GM21717 (cell line): Measurements from ENCODE around the gene GNB1L.
"Not testable (repeated sequence)": the region's sequence is repeated elsewhere in the genome, so short reads cannot be mapped to it uniquely, and the experiment has no call there.

ENCODE experiments used
- ATAC-seq: cut with Tn5 transposase; IDR thresholded peaks from one replicate; pipeline ENCODE4 v1.9.1; 2021; ENCODE audit warnings: mild to moderate bottlenecking, moderate library complexity; ENCODE audit not compliant: unreplicated experiment

The GNB1L gene

GRCh38 chr22:19799322-19800190 is 55.1 kb downstream of the GNB1L start:
- ATAC-seq, result no peak

- ATAC-seq, result no peak
These were observed 55.8 kb downstream of the GNB1L start for GRCh38 chr22:19798891-19799293.

GRCh38 chr22:19798003-19798665 is 56.5 kb downstream of the GNB1L start:
- no peak for ATAC-seq

- no peak for ATAC-seq
These were observed 57.3 kb downstream of the GNB1L start for GRCh38 chr22:19797086-19798002.

- ATAC-seq, result no peak
These were observed 58.5 kb downstream of the GNB1L start for GRCh38 chr22:19796160-19796559.

GRCh38 chr22:19795617-19796008 is 59.1 kb downstream of the GNB1L start:
- ATAC-seq, result no peak

GRCh38 chr22:19793661-19794310 is 60.9 kb downstream of the GNB1L start:
- ATAC-seq, result no peak

- no peak for ATAC-seq
These were observed 61.5 kb downstream of the GNB1L start for GRCh38 chr22:19793161-19793560.

GRCh38 chr22:19792383-19792896 is 62.2 kb downstream of the GNB1L start:
- ATAC-seq, result not testable (repeated sequence)

GRCh38 chr22:19791894-19792293 is 62.8 kb downstream of the GNB1L start:
- ATAC-seq, result no peak

- no peak for ATAC-seq
These were observed 63.4 kb downstream of the GNB1L start for GRCh38 chr22:19791243-19791642.

- no peak for ATAC-seq
These were observed 64.8 kb downstream of the GNB1L start for GRCh38 chr22:19789828-19790227.

GRCh38 chr22:19789406-19789805 is 65.3 kb downstream of the GNB1L start:
- ATAC-seq, result no peak

GRCh38 chr22:19788661-19789225 is 65.9 kb downstream of the GNB1L start:
- no peak for ATAC-seq

GRCh38 chr22:19787849-19788141 is 66.9 kb downstream of the GNB1L start:
- ATAC-seq, result no peak

- ATAC-seq, result no peak
These were observed 67.5 kb downstream of the GNB1L start for GRCh38 chr22:19786959-19787848.

- ATAC-seq, result no peak
These were observed 68.4 kb downstream of the GNB1L start for GRCh38 chr22:19786264-19786585.

GRCh38 chr22:19785461-19786263 is 69.0 kb downstream of the GNB1L start:
- no peak for ATAC-seq
